H1 (cell line): Measurements from ENCODE around the gene THAP4.

Source experiments
- CTCF ChIP-seq, 3 experiments: IDR thresholded peaks; 1 replicate in 2 of 3; 2 replicates in 1 of 3; pipeline versions ENCODE4 v1.5.1 to v1.6.1; 2011; ENCODE audit warnings: low read length in 3 of 3, mild to moderate bottlenecking in 3 of 3, inconsistent platforms in 2 of 3, low read depth in 1 of 3, moderate library complexity in 1 of 3; ENCODE audit not compliant: insufficient read depth in 1 of 3; ENCODE audit errors: control extremely low read depth in 1 of 3
- RNF2 ChIP-seq: fragments of 200-900, 300-1000 bp; sonication (generic); IDR thresholded peaks from 2 replicates; pipeline ENCODE4 v1.7.1; 2016; ENCODE audit warnings: borderline replicate concordance, low read depth, mild to moderate bottlenecking, antibody characterized with exemption, low read length; ENCODE audit not compliant: poor library complexity, severe bottlenecking; ENCODE audit errors: missing control alignments

GRCh38 chr2:241645915-241646645 lies 9.1 kb upstream of the THAP4 start:
- TF ChIP-seq RNF2 (no peak), CTCF (IDR thresholded peaks at IDR 0.05; ENCODE audit: control extremely low read depth in 1 of 3, insufficient read depth in 1 of 3, low read depth in 1 of 3, low read length in 3 of 3) (no peak)
